D721Med (cell line): ENCODE data around the gene BORCS5.

Experiments
- DNase-seq: peaks from one replicate; pipeline ENCODE4 v3.0.0; 2011; ENCODE audit warnings: low spot score; ENCODE audit not compliant: insufficient read length
- FAIRE-seq: peaks from 2 replicates; lab custom pipeline; 2011; peaks lifted over from hg19 to GRCh38; lab: Jason Lieb, UNC
- TF ChIP-seq, protein P1 (sequence below): IDR thresholded peaks from 2 replicates; pipeline ENCODE4 v1.5.1; 2012; ENCODE audit warnings: mild to moderate bottlenecking, control low read depth; ENCODE audit not compliant: insufficient read depth; ENCODE audit errors: missing control alignments

Gene BORCS5

DNA sequence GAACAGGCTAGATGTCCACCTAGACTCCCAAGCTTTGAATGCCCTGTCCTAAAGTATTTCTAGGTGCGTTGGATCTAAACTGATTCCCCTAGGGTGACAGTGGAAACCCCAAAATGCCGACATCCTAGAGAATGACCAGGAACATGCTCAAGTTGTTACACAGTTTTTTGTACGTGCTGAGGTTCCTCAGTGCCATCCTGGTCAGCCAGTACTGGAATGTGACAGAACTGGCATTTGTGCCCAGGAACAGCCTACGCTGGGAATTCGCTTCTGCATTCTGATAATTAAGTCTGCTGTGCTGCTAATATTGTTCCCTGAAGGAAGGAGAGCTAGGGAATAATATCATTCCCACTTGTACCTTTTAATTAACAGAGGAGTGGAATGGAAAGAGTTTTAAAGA lies 40.3 kb downstream of the BORCS5 start:
- no peak for DNase-seq
- TF ChIP-seq, protein P1, sequence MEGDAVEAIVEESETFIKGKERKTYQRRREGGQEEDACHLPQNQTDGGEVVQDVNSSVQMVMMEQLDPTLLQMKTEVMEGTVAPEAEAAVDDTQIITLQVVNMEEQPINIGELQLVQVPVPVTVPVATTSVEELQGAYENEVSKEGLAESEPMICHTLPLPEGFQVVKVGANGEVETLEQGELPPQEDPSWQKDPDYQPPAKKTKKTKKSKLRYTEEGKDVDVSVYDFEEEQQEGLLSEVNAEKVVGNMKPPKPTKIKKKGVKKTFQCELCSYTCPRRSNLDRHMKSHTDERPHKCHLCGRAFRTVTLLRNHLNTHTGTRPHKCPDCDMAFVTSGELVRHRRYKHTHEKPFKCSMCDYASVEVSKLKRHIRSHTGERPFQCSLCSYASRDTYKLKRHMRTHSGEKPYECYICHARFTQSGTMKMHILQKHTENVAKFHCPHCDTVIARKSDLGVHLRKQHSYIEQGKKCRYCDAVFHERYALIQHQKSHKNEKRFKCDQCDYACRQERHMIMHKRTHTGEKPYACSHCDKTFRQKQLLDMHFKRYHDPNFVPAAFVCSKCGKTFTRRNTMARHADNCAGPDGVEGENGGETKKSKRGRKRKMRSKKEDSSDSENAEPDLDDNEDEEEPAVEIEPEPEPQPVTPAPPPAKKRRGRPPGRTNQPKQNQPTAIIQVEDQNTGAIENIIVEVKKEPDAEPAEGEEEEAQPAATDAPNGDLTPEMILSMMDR = no peak
- FAIRE-seq = no peak

DNA sequence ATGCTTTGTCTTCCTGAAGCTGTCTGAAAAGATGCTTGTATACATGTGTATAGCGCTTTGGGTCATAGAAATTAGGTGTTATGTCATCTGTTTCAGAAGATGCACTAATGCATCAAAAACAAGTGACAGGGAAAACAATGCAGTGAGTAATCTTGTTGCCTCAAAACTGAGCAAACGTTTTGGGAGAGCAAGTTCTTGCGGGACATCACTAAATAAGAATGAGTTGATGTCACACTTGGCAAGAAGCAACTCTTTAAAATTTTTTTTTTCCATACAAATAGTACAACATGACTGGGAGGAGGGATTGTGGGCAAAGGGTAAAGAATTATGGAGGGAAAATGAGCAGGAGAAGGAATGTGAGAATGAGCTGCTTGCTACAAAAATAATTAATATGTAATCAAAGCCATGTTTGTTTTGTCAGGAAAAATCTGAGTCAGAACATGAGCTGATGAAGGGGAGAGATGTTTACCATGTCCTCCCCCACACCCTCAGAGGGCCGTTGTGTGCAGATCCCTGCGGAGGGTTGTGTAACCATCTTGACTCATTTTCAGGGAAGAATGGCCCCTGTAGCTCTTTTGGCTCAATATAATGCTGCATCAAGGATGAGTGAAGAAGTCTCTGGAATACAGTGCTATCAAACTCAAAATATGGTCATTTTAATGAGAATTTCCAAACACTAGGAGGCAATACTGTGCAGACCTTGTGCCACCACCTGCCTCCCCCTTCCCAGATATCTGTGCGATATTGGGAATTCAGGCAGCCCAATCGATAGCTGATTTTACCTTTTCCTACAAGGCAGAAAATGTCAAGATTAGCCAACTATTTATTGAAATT lies 41.4 kb downstream of the BORCS5 start:
- DNase-seq (no peak), FAIRE-seq (no peak)
- TF ChIP-seq, protein P1 = no peak

DNA sequence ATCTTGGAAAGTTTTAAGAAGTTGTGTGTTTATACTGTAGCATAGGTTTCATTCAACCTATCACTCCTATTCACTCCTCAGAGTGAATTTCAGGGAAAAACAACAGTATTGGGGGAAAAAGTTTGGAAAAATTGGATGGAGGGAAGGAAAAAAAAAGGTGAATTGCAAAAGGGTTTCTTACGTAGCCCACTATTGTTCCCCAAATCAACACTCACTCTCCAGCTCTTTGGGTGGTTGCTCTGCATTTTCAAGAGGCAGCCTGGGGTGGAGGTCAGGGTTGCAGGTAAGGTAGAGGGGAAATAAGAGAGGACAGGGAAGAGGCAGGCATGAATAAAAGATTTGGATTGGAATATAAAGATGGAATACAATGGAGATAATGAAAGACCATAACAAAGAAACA lies 42.3 kb downstream of the BORCS5 start:
- DNase-seq (no peak), FAIRE-seq (no peak)
- TF ChIP-seq, protein P1 = no peak

DNA sequence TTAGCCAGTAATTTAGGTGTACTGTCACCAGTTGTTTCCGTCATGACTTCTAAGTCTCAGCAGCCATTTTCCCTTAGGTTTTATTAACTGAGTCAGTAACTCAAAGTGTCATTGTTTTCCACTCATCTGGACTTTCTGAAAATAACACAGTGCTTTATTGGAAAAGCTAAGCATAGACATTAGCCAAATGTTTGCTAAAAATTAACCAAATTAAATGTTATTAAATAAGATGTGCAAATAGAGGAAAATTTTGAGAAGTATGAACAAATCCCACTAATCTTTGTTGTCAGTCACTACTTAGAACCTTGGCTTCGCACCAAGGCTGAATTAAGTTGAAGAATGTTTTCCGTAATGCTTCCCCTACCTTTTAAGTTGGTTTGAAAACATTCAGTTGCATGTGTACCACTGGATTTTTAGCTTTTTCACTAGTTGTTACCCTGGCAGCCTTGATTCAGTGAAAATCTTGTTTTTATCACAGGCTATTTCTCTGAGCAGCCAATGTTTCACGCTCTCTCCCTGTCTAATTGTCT lies 43.0 kb downstream of the BORCS5 start:
- DNase-seq = no peak
- no peak for FAIRE-seq

DNA sequence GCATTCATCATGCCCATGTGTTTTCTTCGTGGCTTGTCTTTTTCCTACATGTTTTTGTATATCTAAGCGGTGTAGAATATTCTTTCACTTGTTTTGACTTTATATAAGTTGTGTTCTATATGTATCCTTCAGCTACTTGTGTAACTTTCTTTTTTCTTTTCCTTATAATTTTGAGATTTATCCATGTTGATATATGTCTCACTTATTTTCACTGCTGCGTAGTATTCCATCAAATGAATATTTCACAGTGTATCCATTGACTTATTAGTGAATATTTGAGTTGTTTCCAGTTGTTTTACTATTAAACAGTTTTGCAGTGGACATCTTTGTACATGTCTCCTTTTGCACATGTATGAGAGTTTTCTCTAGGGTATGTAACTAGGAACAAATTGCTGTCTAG lies 43.9 kb downstream of the BORCS5 start:
- no peak for FAIRE-seq
- no peak for DNase-seq
- TF ChIP-seq, protein P1 = no peak

More for the DNA sequence above, 43.0 kb downstream of the BORCS5 start:
- TF ChIP-seq, protein P1 = no peak

DNA sequence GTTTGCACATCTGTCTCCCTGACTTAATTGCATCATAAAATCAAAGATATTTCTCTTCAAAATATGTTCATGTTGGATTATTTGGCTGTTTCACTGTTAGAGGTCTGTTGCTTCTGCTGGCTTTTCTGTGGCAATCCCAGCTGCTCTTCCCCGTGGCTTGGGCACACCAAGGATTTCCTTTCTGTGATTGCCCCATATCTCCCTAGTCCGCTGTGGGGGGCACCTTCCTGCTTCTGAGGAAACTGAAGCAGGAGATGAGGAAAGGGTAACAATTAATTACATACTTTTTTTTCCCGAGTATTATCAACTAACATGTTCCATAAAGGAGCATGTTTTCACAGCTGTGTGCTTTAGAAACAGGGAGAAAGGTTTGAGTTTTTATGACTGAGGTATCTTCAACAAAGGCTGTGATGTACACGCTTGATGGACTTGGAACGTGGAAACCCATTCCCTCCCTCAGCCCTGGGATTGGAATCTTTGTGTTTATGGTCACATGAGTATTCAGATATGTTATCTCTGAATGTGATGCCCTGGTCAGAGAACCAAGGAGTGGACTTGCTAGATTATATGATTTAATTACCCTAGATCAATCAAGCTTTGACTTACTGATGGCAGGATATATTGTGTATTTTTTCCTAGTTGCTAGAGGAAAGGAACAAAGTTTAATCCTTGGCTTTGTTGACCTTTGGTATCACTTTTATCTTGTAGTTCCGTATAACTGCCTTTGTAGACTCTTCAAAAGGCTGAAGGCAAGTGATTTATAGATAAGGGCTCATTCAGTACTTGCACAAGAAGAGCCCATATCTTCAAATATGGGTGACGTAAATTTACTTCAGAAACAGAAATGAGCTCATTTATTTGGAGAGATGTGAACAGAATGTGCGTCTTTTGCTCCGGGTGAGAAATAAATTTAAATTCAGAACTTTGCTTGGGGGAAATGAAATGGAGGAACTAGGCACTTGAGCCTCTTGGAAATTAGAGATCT lies 46.7 kb downstream of the BORCS5 start:
- TF ChIP-seq, protein P1 = no peak
- no peak for DNase-seq
- no peak for FAIRE-seq
